A673 (cell line): ENCODE results near the gene ARHGAP15.

ENCODE experiments used
- EZH2 ChIP-seq: fragments of 200-600 bp; sonication (generic); IDR thresholded peaks from 2 replicates; pipeline ENCODE4 v1.6.1; 2017; ENCODE audit warnings: borderline replicate concordance, low read depth, mild to moderate bottlenecking, mixed read lengths, antibody characterized with exemption, low read length; ENCODE audit not compliant: poor library complexity, severe bottlenecking
- TF ChIP-seq, protein P1 (sequence below): fragments of 300-800, 200-600 bp; sonication (generic); conservative IDR thresholded peaks from 2 replicates; pipeline ENCODE4 v1.5.1; 2017; ENCODE audit warnings: low read depth, mild to moderate bottlenecking, antibody characterized with exemption, low read length, moderate library complexity, mixed read lengths

- TF ChIP-seq, protein P1, sequence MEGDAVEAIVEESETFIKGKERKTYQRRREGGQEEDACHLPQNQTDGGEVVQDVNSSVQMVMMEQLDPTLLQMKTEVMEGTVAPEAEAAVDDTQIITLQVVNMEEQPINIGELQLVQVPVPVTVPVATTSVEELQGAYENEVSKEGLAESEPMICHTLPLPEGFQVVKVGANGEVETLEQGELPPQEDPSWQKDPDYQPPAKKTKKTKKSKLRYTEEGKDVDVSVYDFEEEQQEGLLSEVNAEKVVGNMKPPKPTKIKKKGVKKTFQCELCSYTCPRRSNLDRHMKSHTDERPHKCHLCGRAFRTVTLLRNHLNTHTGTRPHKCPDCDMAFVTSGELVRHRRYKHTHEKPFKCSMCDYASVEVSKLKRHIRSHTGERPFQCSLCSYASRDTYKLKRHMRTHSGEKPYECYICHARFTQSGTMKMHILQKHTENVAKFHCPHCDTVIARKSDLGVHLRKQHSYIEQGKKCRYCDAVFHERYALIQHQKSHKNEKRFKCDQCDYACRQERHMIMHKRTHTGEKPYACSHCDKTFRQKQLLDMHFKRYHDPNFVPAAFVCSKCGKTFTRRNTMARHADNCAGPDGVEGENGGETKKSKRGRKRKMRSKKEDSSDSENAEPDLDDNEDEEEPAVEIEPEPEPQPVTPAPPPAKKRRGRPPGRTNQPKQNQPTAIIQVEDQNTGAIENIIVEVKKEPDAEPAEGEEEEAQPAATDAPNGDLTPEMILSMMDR = no peak
- no peak for TF ChIP-seq EZH2
These were observed 516.9 kb downstream of the ARHGAP15 start for GRCh38 chr2:143645921-143646645.
